NOMO-1 treated with DMSO at 0.1 percent for 48 hours (cell line): Measurements from ENCODE around the gene RPL27.

Source experiments
- DNase-seq: peaks from one replicate; lab custom pipeline; 2025; ENCODE audit not compliant: unreplicated experiment; lab: John Stamatoyannopoulos, UW

Gene RPL27

GRCh38 chr17:43020789-43021740, 22.8 kb downstream of the RPL27 start:
- DNase-seq = peak; percentile 8

DNA sequence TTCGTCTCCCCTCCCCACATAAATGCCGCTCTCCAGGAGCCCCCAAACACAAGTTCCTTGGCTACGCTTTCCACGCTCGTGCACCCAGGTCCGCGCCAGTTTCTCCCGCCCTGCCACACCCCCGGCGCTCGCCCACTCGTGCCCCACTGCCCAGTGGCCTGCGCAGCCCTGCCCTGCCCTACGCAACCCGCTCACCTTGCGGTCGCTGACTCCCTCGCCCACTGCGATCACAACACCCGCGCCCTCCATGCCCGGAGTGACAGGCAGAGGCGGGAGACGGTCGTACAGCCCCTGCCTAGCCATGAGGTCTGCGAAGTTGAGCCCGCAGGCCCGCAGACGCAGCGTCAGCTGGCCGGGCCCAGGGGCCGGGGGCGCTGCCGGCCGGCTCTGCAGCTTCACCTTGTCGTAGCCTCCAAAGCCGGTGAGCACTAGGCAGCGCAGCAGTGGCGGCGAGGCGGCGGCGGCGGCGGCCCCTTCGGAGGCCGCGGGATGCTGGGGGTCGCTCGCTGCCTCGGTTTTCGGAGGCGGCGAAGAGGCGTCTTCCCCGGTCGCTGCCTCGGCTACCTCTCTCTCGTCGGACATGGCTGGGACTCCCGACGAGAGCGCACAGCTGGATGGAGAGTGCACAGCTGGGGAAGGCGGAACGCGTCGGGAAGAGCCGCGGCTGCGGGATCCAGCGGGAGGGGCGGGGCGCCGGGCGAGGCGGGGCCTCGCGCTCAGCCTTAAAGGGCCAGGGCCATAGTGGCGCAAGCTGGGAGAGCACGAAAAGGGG, 23.7 kb downstream of the RPL27 start, which contains the start of gene VAT1:
Gene VAT1, minus strand, starts transcription at position 645 of the 772 bp plus-strand sequence. Its CDS starts 63 bp downstream, at position 582.
- peak; percentile 39 for DNase-seq

DNA sequence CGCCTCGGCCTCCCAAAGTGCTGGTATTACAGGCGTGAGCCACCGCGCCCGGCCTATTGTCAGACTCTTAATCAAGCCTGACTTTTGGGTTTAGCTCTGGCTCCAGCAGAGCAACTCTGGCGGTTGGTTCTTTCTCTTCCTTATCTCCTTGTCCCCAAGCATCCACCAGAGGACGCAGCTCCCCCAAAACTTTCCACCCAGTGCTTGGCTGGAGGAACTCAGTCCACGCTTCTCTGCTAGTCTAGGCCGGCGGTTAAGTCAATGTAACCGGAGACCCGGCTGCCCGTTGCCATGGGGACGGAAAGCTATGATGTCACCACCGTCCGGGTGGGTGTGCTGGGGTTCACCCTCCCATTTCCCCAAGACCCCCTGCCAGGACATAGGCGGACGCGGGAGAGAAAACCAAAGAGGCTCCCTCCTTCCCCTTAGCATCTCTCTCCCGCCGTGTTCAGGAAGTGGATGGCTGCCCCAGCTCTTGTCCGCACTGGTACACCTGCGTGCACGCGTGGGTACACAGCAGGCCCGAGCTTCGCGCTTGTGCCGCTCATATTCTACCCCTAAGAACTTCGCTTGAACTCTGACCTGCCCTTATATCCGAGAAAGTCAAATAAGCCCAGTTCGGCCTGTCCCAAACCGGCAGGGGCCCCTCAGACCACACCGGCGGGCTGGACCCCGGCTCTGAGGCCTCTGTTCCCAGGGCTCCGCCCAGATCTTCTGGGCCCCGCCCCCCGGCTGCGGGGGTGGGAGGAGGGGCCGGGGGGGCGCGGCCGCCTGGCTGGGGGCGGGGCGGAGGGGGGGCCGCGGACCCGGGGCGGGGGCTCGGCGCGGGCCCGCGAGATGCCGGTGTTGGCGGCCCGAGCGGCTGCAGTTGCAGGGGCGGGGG, 26.4 kb downstream of the RPL27 start, which contains the start of gene RND2:
Gene RND2, plus strand, starts transcription at position 825 of the 883 bp plus-strand sequence. CDS start 117 bp downstream, outside the sequence.
- peak; percentile 94 for DNase-seq

DNA sequence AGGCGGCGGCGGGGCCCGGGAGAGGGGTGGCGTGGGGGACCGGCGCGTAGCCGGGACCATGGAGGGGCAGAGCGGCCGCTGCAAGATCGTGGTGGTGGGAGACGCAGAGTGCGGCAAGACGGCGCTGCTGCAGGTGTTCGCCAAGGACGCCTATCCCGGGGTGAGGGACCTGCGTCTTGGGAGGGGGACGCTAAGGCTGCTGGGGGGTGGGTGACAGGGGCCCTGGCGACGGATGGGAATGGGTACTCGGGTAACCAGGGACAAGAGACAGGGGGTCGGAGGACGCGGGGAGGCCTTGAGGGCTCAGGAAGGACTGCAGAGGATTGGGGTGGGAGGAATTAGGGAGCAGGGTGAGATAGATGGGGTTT, 27.1 kb downstream of the RPL27 start:
- DNase-seq = no peak

GRCh38 chr17:43025766-43026537, 27.7 kb downstream of the RPL27 start:
- no peak for DNase-seq

- DNase-seq = no peak
Measured at GRCh38 chr17:43026595-43026994, 28.4 kb downstream of the RPL27 start.

DNA sequence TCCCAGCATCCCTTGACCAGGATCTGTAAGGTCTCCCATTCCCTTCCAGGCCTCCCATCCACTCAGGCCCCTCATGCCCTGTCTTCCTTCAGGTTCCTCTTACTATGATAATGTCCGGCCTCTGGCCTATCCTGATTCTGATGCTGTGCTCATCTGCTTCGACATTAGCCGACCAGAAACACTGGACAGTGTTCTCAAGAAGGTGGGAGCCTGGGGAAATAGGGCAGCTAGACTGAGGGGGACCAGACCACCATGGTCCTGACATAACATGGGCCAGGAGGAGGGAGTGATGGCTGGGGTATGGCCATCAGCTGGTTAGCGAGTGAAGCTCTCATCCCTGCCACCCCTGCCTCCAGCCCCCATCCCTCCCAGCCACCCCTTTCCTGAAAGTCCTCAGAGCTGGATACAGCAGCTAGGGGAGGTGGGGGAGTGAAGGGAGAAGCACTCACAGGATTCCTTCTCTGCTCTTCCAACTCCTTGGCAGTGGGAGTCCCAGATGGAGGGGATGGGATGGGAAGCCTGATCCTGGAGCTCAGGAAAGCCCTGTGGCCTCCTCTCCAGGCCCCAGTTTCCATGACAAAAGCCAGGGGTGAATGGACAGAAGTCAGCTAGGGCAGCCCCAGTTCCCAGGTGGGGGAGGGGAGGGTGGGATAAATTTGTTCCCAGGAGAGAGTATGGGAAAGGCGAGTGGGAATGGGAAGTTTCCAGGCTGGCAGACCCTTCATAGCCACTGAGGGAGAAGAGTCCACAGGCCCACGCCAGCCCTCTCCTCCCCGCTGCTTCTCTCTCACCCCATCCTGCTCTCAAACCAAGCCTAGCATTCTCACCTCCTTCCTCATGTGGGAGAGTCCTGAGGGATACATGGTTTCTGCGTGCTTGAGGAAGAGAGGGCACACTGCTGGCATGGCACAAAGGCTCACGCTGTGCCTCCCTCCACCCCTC, 29.1 kb downstream of the RPL27 start:
- DNase-seq = no peak

DNA sequence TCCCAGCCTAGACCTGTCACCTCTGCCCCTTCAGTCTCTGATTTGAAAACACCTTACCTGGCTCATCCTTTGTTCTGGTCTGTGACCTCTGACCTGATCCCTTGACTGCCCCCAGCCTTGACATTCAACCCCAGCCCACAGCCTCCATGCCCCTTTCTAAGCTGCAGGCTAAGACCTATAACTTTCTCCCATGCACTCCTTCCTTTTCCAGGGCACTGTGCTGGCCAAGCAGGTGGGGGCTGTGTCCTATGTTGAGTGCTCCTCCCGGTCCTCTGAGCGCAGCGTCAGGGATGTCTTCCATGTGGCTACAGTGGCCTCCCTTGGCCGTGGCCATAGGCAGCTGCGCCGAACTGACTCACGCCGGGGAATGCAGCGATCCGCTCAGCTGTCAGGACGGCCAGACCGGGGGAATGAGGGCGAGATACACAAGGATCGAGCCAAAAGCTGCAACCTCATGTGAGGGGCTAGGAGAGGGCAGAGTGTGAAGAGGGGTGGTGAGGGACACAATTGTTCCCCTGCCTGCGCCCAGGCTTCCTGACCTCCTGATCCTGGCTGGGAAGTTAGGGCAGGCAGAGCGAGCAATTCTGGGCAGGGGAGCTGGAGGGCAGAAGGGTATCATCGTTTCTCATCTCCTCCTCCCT, 30.1 kb downstream of the RPL27 start:
- no peak for DNase-seq

DNA sequence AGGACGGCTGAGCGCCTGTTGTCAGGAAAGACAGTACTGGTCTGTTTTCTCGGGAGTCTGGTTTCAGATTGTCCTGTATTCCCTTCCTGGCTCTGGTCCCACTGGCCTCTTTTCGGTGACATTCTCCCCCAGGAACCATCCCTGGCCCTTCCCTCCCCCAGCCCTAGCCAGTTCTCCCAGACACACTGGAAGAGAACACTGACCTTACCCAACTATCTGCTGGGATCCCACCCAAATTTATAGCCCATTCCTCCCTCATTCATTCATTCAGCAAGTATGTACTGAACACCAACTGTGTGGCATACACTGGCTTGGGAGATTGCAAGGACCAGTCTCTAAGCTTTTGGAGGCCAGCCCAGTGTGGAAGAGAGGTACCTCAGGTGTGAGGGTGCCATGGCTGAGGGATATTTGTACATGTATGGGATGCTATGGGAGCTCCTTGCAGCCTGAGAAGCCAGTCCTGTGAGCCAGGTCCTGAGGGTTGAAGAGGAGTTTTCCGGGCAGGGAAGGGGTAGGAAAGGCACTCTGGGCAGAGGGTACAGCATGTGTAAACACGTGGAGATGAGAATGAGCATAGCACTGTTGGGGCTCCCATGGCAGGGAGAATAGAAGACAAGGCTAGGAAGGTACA, 32.0 kb downstream of the RPL27 start:
- no peak for DNase-seq

GRCh38 chr17:43031666-43032065, 33.4 kb downstream of the RPL27 start:
- DNase-seq = no peak

DNA sequence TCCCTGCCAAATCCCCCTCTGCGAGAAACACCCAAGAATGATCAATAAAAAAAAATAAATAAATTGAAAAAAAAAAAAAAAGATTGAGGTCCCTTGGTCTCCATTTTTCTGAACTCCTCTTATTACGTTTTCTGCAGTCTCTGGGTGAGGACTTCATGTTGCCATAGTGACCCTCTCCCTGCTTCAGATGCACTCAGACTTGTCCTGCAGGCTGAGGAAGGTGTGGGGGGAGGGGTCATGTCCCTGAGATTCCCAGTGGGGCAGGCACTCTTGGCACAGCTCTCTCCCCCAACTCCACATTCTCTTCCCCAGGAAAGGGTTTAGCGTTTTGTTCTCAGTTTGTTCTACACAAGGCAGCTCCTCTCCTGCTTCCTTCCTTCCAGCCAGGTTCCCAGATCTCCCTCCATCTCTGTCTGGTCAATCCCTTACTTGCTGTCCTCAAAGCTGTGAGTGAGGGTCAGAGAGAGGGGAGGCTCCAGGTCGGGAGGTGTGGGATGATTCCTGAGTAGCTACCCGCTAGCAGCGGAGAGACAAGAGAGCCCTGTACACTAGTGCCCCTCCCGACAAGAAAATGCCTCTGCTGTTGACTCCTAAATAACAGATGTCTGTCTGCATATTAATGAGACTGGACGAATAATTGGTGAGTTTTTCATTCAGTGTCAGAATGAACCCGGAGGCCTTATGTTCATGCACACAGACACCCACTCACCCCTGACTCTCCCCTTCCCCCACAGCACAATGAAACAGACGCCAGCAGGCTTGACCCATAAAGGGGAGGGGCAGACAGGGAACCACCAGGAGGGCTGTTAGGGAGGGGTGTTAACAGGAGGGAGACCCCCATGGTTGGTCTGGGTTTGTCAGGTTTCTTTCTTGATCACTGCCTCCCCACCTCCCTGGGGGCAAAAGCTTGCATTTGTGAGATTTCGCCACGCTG, 36.0 kb downstream of the RPL27 start:
- no peak for DNase-seq

DNA sequence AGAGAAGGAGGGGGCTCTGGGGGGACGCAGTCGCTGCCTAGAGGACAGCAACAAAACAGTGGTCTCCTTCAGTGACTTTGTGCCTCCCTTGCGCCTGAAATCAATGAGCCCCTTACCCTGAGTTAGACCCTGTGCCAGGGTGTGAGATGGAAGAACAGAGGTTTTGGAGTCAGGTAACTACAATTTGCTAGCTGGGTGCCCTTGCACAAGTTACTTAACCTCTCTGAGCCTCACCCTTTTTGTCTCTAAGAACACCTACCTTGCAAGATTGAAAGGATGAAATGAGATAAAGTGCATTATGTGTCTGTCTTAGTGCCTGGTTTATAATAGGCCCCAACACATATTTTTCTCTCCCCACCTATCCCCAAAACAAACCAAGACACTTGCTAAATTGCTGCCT, 36.7 kb downstream of the RPL27 start:
- DNase-seq = no peak

GRCh38 chr17:43039646-43040045, 41.4 kb downstream of the RPL27 start:
- no peak for DNase-seq

DNA sequence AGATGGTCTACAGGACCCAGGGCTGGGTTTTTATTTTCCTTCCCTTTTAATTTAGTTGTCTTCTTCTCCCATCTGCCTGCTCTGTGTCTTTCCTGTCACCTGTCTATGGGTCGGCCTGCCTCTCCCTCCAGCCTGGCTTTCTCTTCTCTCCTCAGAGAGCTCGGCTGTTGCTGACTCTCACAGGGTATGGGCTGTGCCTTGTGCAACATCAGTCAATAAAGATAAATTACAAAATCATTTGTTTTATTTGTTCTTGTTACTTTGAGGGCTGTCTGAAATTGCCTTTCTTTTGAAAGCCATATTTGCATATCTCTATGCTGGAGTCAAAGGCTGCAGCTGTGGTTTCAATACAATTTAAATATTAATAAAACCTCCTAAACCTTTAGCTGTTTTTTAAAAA, 42.4 kb downstream of the RPL27 start:
- no peak for DNase-seq

DNA sequence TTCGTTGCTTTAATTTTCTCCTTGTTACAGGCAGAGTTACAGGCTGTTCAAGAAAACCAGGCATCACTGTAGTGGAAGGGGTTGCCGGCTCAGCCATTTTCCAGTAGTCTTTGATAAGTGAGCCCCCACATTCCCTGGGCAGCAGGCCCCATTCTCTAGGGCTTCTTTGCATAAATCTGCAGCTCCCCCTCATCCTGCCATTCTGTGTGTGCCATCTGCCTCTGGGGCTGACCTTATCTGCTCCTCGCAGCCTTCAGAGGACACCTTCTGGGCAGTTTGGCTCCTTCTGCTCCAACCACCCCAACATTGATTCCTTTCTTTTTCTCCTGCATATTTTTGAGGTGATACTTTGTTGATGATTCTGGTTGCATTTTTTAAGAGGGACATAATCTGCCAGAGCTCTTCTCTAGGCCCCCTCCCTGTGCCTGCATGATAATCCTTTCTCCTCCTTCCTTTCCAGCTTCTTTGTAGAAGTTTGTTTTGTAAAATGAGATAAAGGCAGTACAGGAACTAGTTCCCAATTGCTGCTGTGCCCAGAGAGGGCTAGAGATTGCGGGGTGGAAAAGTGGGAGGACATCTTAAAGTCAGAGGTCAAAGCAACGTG, 43.9 kb downstream of the RPL27 start:
- DNase-seq = no peak

DNA sequence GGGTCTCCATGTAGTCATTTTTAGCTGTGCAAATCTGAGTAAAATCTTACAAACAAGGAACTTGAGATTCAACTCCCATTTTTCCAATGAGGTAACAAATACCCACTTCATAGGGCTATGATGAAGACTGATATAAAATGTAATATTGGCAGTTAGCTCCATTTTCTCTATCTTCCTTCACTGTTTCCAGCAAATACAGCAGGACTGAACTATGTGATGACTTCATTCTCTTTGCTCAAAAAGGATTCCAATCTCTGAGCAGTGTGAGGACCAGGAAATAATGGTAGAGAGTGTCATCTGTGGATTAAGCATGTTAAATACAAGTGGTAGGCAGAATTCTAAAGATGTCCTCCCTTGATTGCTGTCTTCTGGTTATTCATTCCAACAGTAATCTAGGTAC, 45.1 kb downstream of the RPL27 start:
- DNase-seq = no peak

- no peak for DNase-seq
Measured at GRCh38 chr17:43044024-43044423, 45.8 kb downstream of the RPL27 start.
